ENCODE measurements around the gene AKR1C2.
"Not testable (repeated sequence)": the region's sequence is repeated elsewhere in the genome, so short reads cannot be mapped to it uniquely, and the experiment has no call there.

Gene AKR1C2

GRCh38 chr10:5014936-5015335, 11.3 kb upstream of the AKR1C2 start:
- no peaks in the 10 kb centered on the region for H3K4me1 Mint-ChIP-seq (ENCODE audit: low read depth)
- no peak for DNase-seq (ENCODE audit: low spot score)
- H3K36me3 Mint-ChIP-seq (ENCODE audit: low read depth) = no peaks in the 10 kb centered on the region
- no peaks in the 10 kb centered on the region for H3K27me3 Mint-ChIP-seq (ENCODE audit: low read depth)
- H3K27ac Mint-ChIP-seq = no peak overlapping the region
- H3K9me3 Mint-ChIP-seq = no peaks in the 10 kb centered on the region
- no peak overlapping the region for H3K4me3 Mint-ChIP-seq

DNA sequence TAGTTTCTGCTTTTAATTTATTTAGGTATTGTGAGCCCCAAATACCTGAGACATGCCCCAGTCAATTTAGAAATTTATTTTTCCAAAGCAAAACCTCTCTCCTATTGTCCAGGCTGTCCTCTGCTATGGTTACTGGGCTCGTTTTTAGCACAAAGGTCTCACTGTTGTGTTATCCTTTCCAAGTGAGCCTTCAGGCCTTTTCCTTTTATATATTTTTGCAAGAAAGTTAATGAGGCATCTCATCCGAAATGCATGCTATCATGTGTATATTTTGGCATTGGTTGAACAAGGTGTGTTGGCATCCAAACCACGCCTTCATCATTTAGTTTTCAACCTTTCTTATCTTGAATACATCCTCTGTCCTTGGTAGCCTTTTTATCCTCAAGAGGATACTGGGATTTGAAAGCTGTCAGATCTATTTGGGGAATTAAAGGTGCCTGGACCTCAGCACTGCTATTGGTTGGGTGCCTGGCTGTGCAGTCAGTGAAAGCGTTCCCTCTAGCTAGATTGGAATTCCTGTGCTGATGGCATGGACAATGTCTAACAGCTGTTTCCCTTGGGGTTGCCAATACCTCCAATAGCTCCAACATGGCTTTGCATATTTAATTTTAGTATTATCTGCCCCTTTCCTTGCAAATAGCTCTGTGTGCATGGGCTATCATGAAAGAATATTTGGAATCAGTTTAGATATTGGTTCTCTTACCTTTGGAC, 10.7 kb upstream of the AKR1C2 start:
- not testable (repeated sequence) for H3K4me3 Mint-ChIP-seq; H3K9me3 Mint-ChIP-seq; H3K4me1 Mint-ChIP-seq (ENCODE audit: low read depth); H3K27ac Mint-ChIP-seq; H3K27me3 Mint-ChIP-seq (ENCODE audit: low read depth); DNase-seq (ENCODE audit: low spot score); H3K36me3 Mint-ChIP-seq (ENCODE audit: low read depth)

GRCh38 chr10:5013385-5013784, 9.7 kb upstream of the AKR1C2 start:
- no peaks in the 10 kb centered on the region for H3K9me3 Mint-ChIP-seq
- no peak for DNase-seq (ENCODE audit: low spot score)
- H3K36me3 Mint-ChIP-seq (ENCODE audit: low read depth) = no peaks in the 10 kb centered on the region
- no peak overlapping the region for H3K27ac Mint-ChIP-seq
- H3K4me3 Mint-ChIP-seq = no peak overlapping the region
- H3K27me3 Mint-ChIP-seq (ENCODE audit: low read depth) = no peaks in the 10 kb centered on the region
- H3K4me1 Mint-ChIP-seq (ENCODE audit: low read depth) = no peaks in the 10 kb centered on the region

GRCh38 chr10:5012595-5012994, 8.9 kb upstream of the AKR1C2 start:
- Mint-ChIP-seq H3K27ac (no peak overlapping the region), H3K36me3 (ENCODE audit: low read depth) (no peaks in the 10 kb centered on the region), H3K9me3 (no peaks in the 10 kb centered on the region), H3K4me1 (ENCODE audit: low read depth) (no peaks in the 10 kb centered on the region), H3K4me3 (no peak overlapping the region), H3K27me3 (ENCODE audit: low read depth) (no peaks in the 10 kb centered on the region)
- DNase-seq (ENCODE audit: low spot score) = no peak

DNA sequence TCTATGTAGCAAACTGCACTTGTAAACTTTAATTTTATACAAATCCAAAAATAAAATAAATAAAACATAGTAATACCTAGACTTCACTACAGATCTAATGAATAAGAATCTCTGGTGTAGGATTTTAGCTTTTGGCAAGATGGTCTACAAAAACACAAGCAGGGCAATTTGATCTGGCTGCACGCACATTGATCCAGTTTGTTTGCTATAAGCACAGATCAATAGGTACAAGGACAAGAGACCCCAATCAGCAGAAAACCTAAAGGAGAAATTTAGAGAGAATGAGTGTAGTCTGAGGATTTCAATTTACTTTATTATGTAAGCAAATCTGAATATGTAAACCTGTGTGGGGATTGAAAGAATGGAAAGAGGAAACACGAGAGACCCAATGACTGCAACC, 7.7 kb upstream of the AKR1C2 start:
- H3K27me3 Mint-ChIP-seq (ENCODE audit: low read depth); H3K4me3 Mint-ChIP-seq; H3K9me3 Mint-ChIP-seq: not testable (repeated sequence)

DNA sequence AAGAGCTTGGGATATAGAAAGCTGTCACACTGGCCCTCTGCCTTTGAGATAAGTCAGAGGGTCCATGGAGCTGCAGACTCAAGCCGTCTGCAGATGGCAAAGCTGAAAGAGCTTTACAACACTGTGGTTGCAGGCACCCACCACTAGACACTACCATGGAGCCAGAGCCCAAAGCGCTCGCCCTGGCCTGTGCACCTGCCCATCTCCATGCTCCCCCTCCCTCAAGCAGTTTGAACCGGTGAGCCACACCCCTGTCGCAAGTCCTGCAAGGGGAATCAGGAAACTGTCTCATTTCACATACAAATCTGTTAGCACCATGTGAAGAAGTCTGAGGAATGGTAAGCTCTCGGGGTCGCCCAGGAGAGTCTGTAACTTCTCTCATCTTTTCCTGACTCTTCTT, 6.4 kb upstream of the AKR1C2 start:
- H3K4me3 Mint-ChIP-seq; H3K27ac Mint-ChIP-seq; H3K36me3 Mint-ChIP-seq (ENCODE audit: low read depth); H3K27me3 Mint-ChIP-seq (ENCODE audit: low read depth); H3K4me1 Mint-ChIP-seq (ENCODE audit: low read depth); H3K9me3 Mint-ChIP-seq; DNase-seq (ENCODE audit: low spot score): not testable (repeated sequence)

More for the DNA sequence above, 7.7 kb upstream of the AKR1C2 start:
- DNase-seq (ENCODE audit: low spot score); H3K4me1 Mint-ChIP-seq (ENCODE audit: low read depth); H3K27ac Mint-ChIP-seq; H3K36me3 Mint-ChIP-seq (ENCODE audit: low read depth): not testable (repeated sequence)

DNA sequence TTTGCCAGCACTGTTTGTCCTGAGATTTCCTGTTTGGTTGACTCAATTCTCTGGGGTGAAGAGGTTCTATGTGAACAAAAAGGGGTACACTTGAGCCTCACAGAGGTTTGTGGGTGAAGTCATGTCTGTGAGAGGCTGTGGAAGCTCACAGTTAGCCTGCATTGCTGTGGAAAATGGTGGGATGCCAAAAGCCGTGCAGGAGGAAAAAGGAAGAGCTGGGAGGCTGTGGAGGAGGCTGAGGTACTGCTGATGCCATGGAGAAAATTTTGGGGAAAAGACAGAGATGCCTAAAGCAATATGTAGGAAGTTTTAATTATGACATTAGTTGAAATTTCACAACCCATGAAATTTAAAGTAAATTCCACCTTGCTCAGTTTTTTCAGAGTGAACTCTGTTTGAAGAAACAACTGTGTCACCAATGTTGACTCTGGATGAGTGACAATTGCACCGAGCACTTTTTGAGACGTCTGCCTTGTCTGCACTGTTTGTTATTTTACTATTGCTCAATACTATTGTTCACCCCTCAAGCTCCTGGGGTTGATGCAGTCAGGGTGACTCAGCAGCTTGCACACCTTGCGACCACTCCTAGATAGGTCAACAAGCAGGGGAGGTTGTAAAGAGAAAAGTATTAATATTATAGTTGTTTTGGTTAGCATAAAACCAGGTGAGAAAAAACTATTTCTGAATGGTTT, 5.3 kb upstream of the AKR1C2 start:
- H3K4me3 Mint-ChIP-seq; H3K36me3 Mint-ChIP-seq (ENCODE audit: low read depth); H3K9me3 Mint-ChIP-seq; H3K4me1 Mint-ChIP-seq (ENCODE audit: low read depth); DNase-seq (ENCODE audit: low spot score); H3K27me3 Mint-ChIP-seq (ENCODE audit: low read depth); H3K27ac Mint-ChIP-seq: not testable (repeated sequence)

DNA sequence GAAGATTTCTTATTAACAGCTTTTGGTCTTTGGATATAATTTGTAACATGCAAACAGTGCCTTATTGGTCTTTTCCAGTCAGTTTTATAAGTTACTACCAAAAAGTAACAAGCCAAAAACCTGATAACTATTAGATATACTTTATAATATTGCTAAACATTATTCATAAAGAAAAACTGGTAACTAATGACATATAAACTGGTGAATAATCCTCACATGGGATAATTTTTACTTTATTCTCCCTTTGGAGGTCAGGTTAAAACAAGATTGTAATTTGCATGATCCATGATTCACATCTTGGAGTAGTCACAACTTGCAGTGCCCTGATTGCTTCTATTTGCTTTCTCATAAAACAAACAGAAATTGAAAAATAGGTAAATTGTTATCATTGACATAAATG, 844 bp upstream of the AKR1C2 start:
- not testable (repeated sequence) for H3K36me3 Mint-ChIP-seq (ENCODE audit: low read depth); H3K27me3 Mint-ChIP-seq (ENCODE audit: low read depth); H3K9me3 Mint-ChIP-seq; H3K4me3 Mint-ChIP-seq; DNase-seq (ENCODE audit: low spot score); H3K4me1 Mint-ChIP-seq (ENCODE audit: low read depth); H3K27ac Mint-ChIP-seq

DNA sequence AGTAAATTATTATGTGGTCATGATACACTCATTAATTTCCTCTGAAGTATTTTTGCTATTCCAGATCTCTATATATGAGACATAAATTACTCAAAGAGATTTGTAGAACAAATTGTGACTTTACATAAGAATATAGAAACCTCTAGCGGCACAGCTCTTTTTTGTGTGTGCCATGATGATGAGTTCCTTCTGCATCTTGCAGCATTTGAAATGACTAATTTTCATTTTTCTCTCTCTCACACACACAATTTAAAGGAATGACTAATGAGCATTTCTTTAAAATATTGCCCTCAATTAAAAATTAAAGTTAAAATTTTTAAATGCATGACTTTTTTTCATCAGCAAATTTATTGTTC, 351 bp upstream of the AKR1C2 start:
- H3K27ac Mint-ChIP-seq; H3K27me3 Mint-ChIP-seq (ENCODE audit: low read depth); H3K4me3 Mint-ChIP-seq; H3K4me1 Mint-ChIP-seq (ENCODE audit: low read depth); H3K9me3 Mint-ChIP-seq; H3K36me3 Mint-ChIP-seq (ENCODE audit: low read depth); DNase-seq (ENCODE audit: low spot score): not testable (repeated sequence)

GRCh38 chr10:5002013-5002727, 1.5 kb downstream of the AKR1C2 start:
- Mint-ChIP-seq H3K4me1 (ENCODE audit: low read depth) (no peaks in the 10 kb centered on the region), H3K9me3 (no peaks in the 10 kb centered on the region), H3K27ac (no peak overlapping the region), H3K27me3 (ENCODE audit: low read depth) (peaks cover 2% of the 10 kb centered on the region), H3K36me3 (ENCODE audit: low read depth) (no peaks in the 10 kb centered on the region), H3K4me3 (no peak overlapping the region)
- DNase-seq (ENCODE audit: low spot score) = no peak

DNA sequence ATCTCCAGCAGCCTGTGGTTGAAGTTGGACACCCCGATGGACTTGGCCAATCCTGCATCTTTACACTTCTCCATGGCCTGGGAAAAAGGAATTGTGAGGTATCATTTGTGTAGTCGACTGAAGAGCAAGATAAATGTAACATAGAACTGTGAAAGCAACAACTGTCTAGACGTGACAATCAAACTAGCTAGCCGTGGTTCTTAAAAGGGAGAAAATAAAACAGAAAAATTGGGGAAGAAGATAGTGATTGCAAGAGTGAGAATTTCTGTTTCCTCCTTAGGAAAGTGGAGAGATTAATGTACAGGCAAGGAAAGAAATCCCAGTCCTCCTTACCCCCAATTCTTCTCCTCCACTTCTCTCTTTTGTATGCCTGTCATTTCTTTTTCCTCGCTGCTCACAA, 5.0 kb downstream of the AKR1C2 start:
- Mint-ChIP-seq H3K27me3 (ENCODE audit: low read depth) (peaks cover 2% of the 10 kb centered on the region), H3K27ac (no peak overlapping the region), H3K4me1 (ENCODE audit: low read depth) (no peaks in the 10 kb centered on the region), H3K9me3 (no peaks in the 10 kb centered on the region), H3K4me3 (no peak overlapping the region), H3K36me3 (ENCODE audit: low read depth) (no peaks in the 10 kb centered on the region)
- no peak for DNase-seq (ENCODE audit: low spot score)

DNA sequence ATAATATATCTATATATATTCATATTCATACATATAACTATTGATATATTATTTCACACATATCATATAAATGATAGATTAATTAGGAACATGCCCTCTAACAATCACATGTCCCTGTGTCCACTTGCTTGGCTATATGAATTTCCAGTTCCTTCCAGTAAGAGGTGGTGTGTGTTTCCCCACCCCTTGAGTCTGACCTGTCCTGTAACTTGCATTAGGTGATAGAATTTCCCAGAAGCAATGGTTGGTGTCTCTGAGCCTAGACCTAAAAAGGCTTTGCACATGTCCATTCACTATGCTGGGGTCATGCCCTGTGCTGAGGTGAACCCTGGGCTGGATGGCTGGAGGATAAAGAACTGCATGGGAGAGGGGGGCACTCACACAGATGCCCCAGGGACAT, 9.4 kb downstream of the AKR1C2 start:
- H3K4me3 Mint-ChIP-seq; H3K4me1 Mint-ChIP-seq (ENCODE audit: low read depth); H3K27me3 Mint-ChIP-seq (ENCODE audit: low read depth); DNase-seq (ENCODE audit: low spot score); H3K9me3 Mint-ChIP-seq; H3K36me3 Mint-ChIP-seq (ENCODE audit: low read depth); H3K27ac Mint-ChIP-seq: not testable (repeated sequence)

DNA sequence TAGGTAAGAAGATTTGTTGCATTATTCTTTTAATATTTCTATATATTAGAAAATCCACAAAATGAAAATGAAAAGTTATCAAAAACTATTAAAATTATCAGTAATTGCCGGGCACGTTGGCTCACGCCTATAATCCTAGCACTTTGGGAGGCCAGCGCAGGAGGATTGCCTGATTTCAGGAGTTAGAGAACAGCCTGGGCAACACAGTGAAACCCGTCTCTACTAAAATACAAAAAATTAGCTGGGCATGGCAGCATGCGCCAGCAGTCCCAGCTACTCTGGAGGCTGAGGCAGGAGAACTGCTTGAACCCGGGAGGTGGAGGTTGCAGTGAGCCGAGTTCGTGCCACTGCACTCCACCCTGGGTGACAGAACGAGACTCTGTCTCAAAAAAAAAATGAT, 11.1 kb downstream of the AKR1C2 start:
- not testable (repeated sequence) for DNase-seq (ENCODE audit: low spot score)

DNA sequence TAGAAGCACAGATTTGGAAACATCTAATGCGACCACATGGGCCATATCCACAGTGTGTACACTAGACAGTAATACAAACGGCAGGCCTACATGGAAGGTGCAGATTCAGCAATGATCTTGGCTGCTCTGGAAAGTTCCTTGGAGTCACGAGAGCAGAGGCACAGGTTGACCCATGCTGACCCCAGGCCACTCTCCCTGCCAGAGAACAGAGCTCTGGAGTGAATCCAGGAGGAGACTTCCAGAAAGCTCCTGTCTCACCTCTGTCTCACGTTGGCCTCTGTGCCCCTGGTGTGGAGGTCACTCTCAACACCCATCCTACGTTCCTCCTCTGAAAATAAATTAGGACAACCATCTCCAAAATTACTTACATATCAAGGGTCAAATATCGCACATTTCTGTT, 12.2 kb downstream of the AKR1C2 start:
- not testable (repeated sequence) for H3K27me3 Mint-ChIP-seq (ENCODE audit: low read depth); H3K36me3 Mint-ChIP-seq (ENCODE audit: low read depth); H3K4me3 Mint-ChIP-seq; DNase-seq (ENCODE audit: low spot score); H3K4me1 Mint-ChIP-seq (ENCODE audit: low read depth); H3K27ac Mint-ChIP-seq; H3K9me3 Mint-ChIP-seq

More for the DNA sequence above, 11.1 kb downstream of the AKR1C2 start:
- H3K27me3 Mint-ChIP-seq (ENCODE audit: low read depth); H3K27ac Mint-ChIP-seq; H3K9me3 Mint-ChIP-seq; H3K4me1 Mint-ChIP-seq (ENCODE audit: low read depth); H3K36me3 Mint-ChIP-seq (ENCODE audit: low read depth); H3K4me3 Mint-ChIP-seq: not testable (repeated sequence)
